Fibroblast of pulmonary artery (primary cell): Measurements from ENCODE around the gene EPHA10.

ENCODE experiments used
- DNase-seq: peaks from one replicate; pipeline ENCODE4 v3.0.0-alpha.2; 2010; ENCODE audit warnings: low read depth
- H3K4me3 ChIP-seq: replicated peaks from 2 replicates; pipeline ENCODE4 v1.5.1; 2011; ENCODE audit warnings: low read depth, mild to moderate bottlenecking, control low read depth, low read length, moderate library complexity
- TF ChIP-seq, protein P1 (sequence below): IDR thresholded peaks from 2 replicates; pipeline ENCODE4 v1.5.1; 2011; ENCODE audit warnings: mild to moderate bottlenecking, control low read depth, low read length, inconsistent platforms; ENCODE audit errors: missing control alignments

The EPHA10 gene

DNA sequence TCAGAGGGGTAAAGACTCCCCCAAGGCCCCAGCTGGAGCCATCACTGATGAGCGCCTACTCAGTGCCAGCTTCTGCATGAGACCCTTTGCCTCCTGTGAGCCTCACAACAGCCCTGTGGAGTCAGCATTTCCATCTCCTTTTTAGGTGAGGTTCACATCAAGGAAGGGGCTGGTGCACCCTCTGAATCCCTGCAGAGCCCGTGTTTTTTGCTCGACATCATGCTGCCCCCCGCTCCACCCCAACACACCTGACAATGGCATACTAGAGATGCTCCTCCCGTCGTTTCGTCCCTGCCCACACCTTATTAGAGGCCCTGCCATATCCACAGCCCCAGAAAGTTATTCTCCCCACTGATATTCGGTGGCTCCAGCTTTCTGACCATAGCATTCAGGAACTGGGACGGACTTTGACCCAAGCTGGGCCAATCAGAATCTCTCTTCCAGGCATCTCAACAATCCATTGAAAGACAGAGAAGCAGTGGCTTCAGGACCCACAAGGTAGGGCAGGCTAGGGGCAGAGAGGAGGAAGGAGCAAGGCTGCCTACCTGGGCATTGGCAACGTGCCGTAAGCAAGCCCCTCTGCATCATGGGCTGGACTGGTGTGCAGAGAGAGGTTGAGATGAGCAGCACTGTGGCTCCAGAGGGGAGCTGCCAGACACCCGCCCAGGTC lies 32.7 kb downstream of the EPHA10 start:
- no peak for DNase-seq
- TF ChIP-seq, protein P1, sequence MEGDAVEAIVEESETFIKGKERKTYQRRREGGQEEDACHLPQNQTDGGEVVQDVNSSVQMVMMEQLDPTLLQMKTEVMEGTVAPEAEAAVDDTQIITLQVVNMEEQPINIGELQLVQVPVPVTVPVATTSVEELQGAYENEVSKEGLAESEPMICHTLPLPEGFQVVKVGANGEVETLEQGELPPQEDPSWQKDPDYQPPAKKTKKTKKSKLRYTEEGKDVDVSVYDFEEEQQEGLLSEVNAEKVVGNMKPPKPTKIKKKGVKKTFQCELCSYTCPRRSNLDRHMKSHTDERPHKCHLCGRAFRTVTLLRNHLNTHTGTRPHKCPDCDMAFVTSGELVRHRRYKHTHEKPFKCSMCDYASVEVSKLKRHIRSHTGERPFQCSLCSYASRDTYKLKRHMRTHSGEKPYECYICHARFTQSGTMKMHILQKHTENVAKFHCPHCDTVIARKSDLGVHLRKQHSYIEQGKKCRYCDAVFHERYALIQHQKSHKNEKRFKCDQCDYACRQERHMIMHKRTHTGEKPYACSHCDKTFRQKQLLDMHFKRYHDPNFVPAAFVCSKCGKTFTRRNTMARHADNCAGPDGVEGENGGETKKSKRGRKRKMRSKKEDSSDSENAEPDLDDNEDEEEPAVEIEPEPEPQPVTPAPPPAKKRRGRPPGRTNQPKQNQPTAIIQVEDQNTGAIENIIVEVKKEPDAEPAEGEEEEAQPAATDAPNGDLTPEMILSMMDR: no peak
- no peak overlapping the region for H3K4me3 ChIP-seq

DNA sequence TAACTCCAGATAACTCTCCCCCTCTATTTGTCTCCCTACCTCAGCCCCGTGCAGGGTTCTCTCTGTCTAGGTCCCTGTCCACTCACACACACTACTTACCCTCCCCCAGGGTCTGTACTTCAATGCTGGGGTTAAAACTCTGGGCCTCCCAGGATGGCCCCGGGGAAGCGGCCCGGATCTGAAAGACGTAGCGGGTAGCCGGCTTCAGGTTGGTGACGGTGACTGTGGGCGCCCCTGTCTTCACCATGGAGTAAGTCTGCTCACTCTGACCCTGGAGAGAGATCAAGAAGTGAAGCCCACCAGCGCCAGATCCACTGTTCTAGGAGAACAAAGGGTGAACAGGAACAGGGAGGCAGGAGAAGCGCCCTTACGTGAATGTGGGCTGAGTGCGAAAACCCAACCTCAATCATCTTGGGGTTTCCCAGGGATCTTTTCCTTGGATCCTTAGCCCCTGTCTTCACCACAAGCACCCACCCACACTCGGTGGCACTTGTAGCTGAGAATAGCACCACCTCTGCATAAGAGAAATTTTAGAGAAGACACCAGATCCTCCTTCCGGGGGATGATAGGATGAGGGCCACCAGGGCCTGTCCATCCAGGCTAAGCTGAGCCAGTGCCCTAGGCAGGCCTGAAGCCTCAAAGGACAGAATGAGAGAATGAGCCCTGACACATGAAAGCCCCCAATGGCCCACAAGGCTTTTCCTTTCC lies 33.5 kb downstream of the EPHA10 start:
- no peak for DNase-seq
- TF ChIP-seq, protein P1: no peak

DNA sequence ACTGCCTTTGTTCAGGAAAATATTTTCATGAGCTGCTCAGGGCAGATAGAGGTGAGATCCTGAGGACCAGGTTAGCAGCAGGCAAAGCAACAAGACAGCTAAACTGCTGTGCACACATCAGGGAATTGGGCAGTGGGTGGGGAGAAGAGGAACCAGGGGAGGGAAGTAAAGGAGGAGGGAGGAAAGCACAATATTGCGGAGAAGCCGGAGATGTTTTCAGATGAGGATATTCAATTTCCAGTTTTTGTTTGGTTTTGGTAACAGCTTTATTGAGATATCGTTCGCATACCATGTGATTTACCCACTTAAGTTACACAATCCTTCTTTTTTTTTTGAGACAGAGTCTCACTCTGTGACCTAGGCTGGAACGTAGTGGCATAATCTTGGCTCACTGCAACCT lies 34.5 kb downstream of the EPHA10 start:
- TF ChIP-seq, protein P1: no peak
- DNase-seq: no peak
- H3K4me3 ChIP-seq: no peak overlapping the region

More for the DNA sequence above, 33.5 kb downstream of the EPHA10 start:
- no peak overlapping the region for H3K4me3 ChIP-seq

DNA sequence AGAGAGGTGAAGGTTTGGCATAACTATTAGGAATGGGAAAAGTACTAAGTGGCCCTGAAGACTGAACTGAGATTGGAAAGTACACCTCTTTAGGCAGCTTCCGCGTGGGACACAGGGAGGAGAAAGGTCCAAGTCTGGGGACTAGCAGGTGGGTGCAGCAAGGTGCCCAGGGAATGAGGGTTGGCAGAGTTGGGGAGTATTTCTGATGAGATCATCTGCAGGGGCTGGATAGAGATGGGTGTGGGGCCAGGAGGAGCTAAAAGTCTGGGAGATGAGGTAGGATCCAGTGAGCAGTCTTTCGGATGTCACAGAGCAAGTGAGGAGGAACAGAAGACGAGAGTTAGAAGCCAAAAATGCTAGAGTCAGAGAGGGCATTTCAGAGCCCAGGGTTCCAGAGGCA lies 36.5 kb downstream of the EPHA10 start:
- DNase-seq: no peak
- no peak overlapping the region for H3K4me3 ChIP-seq
- TF ChIP-seq, protein P1: no peak

DNA sequence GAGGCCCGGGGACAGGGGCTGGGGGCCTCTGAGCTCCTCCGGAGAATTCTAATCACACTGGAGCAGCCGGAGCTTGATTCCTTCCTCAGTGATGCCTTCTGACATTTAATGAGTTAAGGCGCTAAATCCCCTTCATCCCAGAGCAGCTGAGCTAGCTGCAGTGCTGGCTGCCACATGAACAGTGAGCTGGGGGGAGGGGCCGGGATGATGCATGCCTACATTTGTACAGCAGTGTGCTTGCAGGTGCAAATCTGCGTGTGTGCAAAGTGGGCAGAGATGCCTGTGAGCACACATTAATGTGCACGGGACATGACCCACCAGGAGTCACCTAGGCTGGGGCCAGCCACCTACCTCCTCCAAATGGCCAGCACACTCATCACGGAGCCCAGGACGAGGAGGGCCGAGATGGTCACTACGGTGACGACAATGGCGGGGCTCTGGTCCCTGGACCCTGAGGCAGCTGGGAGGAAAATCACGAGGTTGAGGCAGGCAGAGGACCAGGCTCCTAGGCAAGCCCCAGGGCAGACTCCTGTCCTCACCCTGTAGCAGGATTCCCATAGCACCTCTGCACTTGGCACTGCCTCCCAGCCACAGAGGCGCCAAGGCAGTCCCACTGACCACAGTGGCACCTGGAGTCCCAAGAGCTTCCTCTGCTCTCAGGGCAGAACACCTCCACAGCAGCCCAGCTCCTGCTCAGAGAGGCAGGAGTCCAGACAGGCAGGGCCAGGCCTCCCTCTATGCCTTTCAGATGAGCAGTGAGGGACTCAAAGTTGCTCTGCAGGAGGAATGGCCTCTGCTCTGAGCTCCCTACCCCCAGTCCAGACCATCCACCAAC lies 38.0 kb downstream of the EPHA10 start:
- TF ChIP-seq, protein P1: no peak
- DNase-seq: no peak
- H3K4me3 ChIP-seq: no peak overlapping the region

DNA sequence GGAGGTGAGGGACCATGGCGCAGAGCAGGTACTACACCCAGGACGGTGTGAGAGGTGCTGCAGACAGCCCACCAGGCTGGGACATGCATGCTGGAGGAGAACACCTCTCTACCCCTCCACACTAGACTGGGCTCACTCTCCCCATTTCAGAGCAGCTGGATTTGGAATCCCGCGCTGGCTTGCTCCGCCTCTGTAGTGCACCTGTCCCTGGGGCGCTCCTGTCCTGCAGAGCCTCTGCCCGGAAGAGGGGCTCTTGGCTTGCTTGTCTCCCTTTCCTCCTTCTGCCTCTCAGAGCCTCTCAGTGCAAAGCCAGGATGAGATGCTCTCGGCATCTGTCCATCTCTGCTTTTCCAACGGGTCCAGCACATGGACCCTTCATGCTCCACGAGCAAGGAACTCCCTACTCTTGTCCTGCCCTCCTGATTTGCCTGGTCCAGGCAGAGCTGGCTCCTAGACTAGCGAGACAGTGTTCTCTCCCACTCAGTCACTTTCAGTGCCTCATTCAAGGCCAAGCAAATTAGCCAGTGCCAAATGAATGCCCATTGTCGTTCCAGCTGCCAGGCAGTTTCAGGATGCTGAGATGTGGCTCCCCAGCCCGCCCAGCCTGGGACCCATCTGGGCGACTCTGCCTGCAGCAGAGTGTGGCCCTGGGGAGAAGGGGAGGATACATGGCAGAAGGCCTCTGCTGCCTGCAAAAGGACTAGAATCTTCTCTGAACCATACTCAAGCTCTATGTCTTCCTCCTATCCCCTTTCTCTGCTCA lies 38.9 kb downstream of the EPHA10 start:
- TF ChIP-seq, protein P1: no peak
- H3K4me3 ChIP-seq: no peak overlapping the region
- no peak for DNase-seq
